Loucy (cell line): ENCODE results near the gene TEKT1.

Experiments used
- H2AFZ ChIP-seq: fragments of 200-600 bp; sonication (generic); 2 replicates; pipeline ENCODE4 v1.6.0; 2016; ENCODE audit warnings: antibody characterized with exemption, mild to moderate bottlenecking, low read length, moderate library complexity
- H3F3A ChIP-seq: fragments of 200-600 bp; 2 replicates; pipeline ENCODE4 v1.6.0; 2016; ENCODE audit warnings: antibody characterized with exemption, low read depth, mild to moderate bottlenecking
- H3K27me3 ChIP-seq: fragments of 200-600 bp; sonication (generic); 2 replicates; pipeline ENCODE4 v1.6.1; 2014; ENCODE audit warnings: low read length, mild to moderate bottlenecking; ENCODE audit not compliant: insufficient read depth, poor library complexity, severe bottlenecking
- H3K36me3 ChIP-seq: fragments of 200-600 bp; sonication (generic); 2 replicates; pipeline ENCODE4 v1.6.1; 2016; ENCODE audit warnings: low read length; ENCODE audit not compliant: insufficient read depth
- H3K4me1 ChIP-seq: fragments of 200-600 bp; sonication (generic); 2 replicates; pipeline ENCODE4 v1.5.1; 2014; ENCODE audit warnings: low read length, mild to moderate bottlenecking; ENCODE audit not compliant: insufficient read depth, poor library complexity, severe bottlenecking
- H3K4me2 ChIP-seq: fragments of 200-600 bp; sonication (generic); 2 replicates; pipeline ENCODE4 v1.6.0; 2014; ENCODE audit warnings: antibody characterized with exemption, low read length, low read depth, mild to moderate bottlenecking; ENCODE audit not compliant: poor library complexity, severe bottlenecking
- H3K4me3 ChIP-seq: fragments of 200-600 bp; sonication (generic); 2 replicates; pipeline ENCODE4 v1.5.1; 2014; ENCODE audit warnings: low read length, mild to moderate bottlenecking, mixed read lengths; ENCODE audit not compliant: poor library complexity, severe bottlenecking
- H3K79me2 ChIP-seq: fragments of 200-600 bp; sonication (generic); 2 replicates; pipeline ENCODE4 v1.6.1; 2014; ENCODE audit warnings: low read length; ENCODE audit not compliant: insufficient read depth
- H3K9ac ChIP-seq: fragments of 200-600 bp; sonication (generic); 2 replicates; pipeline ENCODE4 v1.6.0; 2014; ENCODE audit warnings: mild to moderate bottlenecking, low read depth, low read length, moderate library complexity; ENCODE audit not compliant: poor library complexity, severe bottlenecking
- H3K9me2 ChIP-seq: fragments of 200-600 bp; sonication (generic); replicated peaks from 2 replicates; pipeline ENCODE4 v1.6.1; 2016; ENCODE audit warnings: low read depth, low read length, mixed read lengths
- H3K9me3 ChIP-seq: fragments of 200-600 bp; sonication (generic); 2 replicates; pipeline ENCODE4 v1.6.1; 2014; ENCODE audit warnings: mild to moderate bottlenecking, antibody characterized with exemption, low read length, low read depth; ENCODE audit not compliant: insufficient read depth
- H4K20me1 ChIP-seq: fragments of 200-600 bp; sonication (generic); 2 replicates; pipeline ENCODE4 v1.6.0; 2014; ENCODE audit warnings: antibody characterized with exemption, low read length, mild to moderate bottlenecking; ENCODE audit not compliant: insufficient read depth, poor library complexity, severe bottlenecking
- CTCF ChIP-seq: fragments of 200-600 bp; sonication (generic); conservative IDR thresholded peaks from 2 replicates; pipeline ENCODE4 v1.5.1; 2014; ENCODE audit warnings: mild to moderate bottlenecking, antibody characterized with exemption, low read length
- EZH2phosphoT487 ChIP-seq: fragments of 200-600 bp; IDR thresholded peaks from 2 replicates; pipeline ENCODE4 v1.6.1; 2018; ENCODE audit warnings: antibody characterized with exemption, mild to moderate bottlenecking, moderate library complexity, borderline replicate concordance

The TEKT1 gene

GRCh38 chr17:6811510-6811909, 20.0 kb downstream of the TEKT1 start:
- H3K9me3 ChIP-seq: no peaks in the 10 kb centered on the region
- H2AFZ ChIP-seq: no peak overlapping the region
- no peaks in the 10 kb centered on the region for H3K9me2 ChIP-seq
- no peak for TF ChIP-seq CTCF
- no peak for TF ChIP-seq EZH2phosphoT487
- no peaks in the 10 kb centered on the region for H3F3A ChIP-seq
- no peaks in the 10 kb centered on the region for H3K27me3 ChIP-seq
- no peak overlapping the region for H3K4me2 ChIP-seq
- H3K4me3 ChIP-seq: no peak overlapping the region
- H3K9ac ChIP-seq: no peak overlapping the region
- H3K79me2 ChIP-seq: no peaks in the 10 kb centered on the region
- no peaks in the 10 kb centered on the region for H3K36me3 ChIP-seq
- no peaks in the 10 kb centered on the region for H3K4me1 ChIP-seq
- H4K20me1 ChIP-seq: no peaks in the 10 kb centered on the region

- Histone ChIP-seq H3F3A (no peaks in the 10 kb centered on the region), H3K79me2 (no peaks in the 10 kb centered on the region), H3K9ac (no peak overlapping the region), H3K9me2 (no peaks in the 10 kb centered on the region), H3K27me3 (no peaks in the 10 kb centered on the region), H4K20me1 (no peaks in the 10 kb centered on the region), H3K4me1 (no peaks in the 10 kb centered on the region), H2AFZ (no peak overlapping the region), H3K36me3 (no peaks in the 10 kb centered on the region), H3K4me3 (no peak overlapping the region), H3K4me2 (no peak overlapping the region), H3K9me3 (no peaks in the 10 kb centered on the region)
- TF ChIP-seq CTCF (no peak), EZH2phosphoT487 (no peak)
Measured at GRCh38 chr17:6800422-6801027, 31.0 kb downstream of the TEKT1 start.

GRCh38 chr17:6799738-6800137, 31.8 kb downstream of the TEKT1 start:
- no peaks in the 10 kb centered on the region for H3K9me2 ChIP-seq
- no peaks in the 10 kb centered on the region for H3K79me2 ChIP-seq
- H2AFZ ChIP-seq: no peak overlapping the region
- H3K4me1 ChIP-seq: no peaks in the 10 kb centered on the region
- no peaks in the 10 kb centered on the region for H3K9me3 ChIP-seq
- no peaks in the 10 kb centered on the region for H3K27me3 ChIP-seq
- no peaks in the 10 kb centered on the region for H3K36me3 ChIP-seq
- no peak overlapping the region for H3K4me3 ChIP-seq
- no peak overlapping the region for H3K9ac ChIP-seq
- no peak overlapping the region for H3K4me2 ChIP-seq
- no peaks in the 10 kb centered on the region for H4K20me1 ChIP-seq
- TF ChIP-seq CTCF (no peak), EZH2phosphoT487 (no peak)
- H3F3A ChIP-seq: no peaks in the 10 kb centered on the region
